OCI-LY7 (cell line): ENCODE data around the gene RAB30.

Experiments used
- CTCF ChIP-seq: fragments of 200-600 bp; sonication (generic); conservative IDR thresholded peaks from 2 replicates; pipeline ENCODE4 v1.5.1; 2014; ENCODE audit warnings: mild to moderate bottlenecking, antibody characterized with exemption, low read length, moderate library complexity, mixed read lengths
- EZH2phosphoT487 ChIP-seq: fragments of 200-600 bp; sonication (generic); IDR thresholded peaks from 2 replicates; pipeline ENCODE4 v1.6.1; 2018; ENCODE audit warnings: low read depth, borderline replicate concordance, mild to moderate bottlenecking, mixed run types, antibody characterized with exemption, low read length, moderate library complexity, mixed read lengths

- TF ChIP-seq CTCF (no peak), EZH2phosphoT487 (no peak)
These were observed 43.3 kb upstream of the RAB30 start for GRCh38 chr11:83115026-83115425.
